CD4-positive, alpha-beta T cell (primary cell): ENCODE measurements around the gene CDCP2. TPM values are rescaled to one million over a fixed set of nuclear protein-coding genes. Genes with fewer than 3 reads are reported as not detected.
"Not testable (repeated sequence)": the region's sequence is repeated elsewhere in the genome, so short reads cannot be mapped to it uniquely, and the experiment has no call there.

Experiments used
- ATAC-seq: fragments of 200-7000 bp; cut with Tn5 transposase; one replicate; pipeline ENCODE4 v1.10.0; 2022; ENCODE audit warnings: mild to moderate bottlenecking; ENCODE audit not compliant: poor library complexity
- CTCF ChIA-PET: fragments of 350-600 bp; sonication (Branson Sonifier 250); formaldehyde crosslinking; loops from one replicate; lab custom pipeline; 2021; ENCODE audit warnings: antibody characterized with exemption, inconsistent platforms; lab: Charles Lee
- POLR2A ChIA-PET: fragments of 350-600 bp; sonication (Branson Sonifier 250); formaldehyde crosslinking; loops from one replicate; lab custom pipeline; 2021; ENCODE audit warnings: antibody characterized with exemption, inconsistent platforms; lab: Charles Lee
- DNase-seq, 14 experiments: peaks; one replicate each; pipeline ENCODE4 v3.0.0-alpha.2; 2013 to 2020; ENCODE audit warnings: mixed read lengths in 2 of 14
- H3K27ac ChIP-seq, 2 donors: one replicate each; pipeline versions ENCODE4 v1.5.1 to v1.7.0; 2013; ENCODE audit warnings: low read length in 2 of 2, low read depth in 1 of 2, mild to moderate bottlenecking in 1 of 2
- H3K27me3 ChIP-seq, 2 experiments: 1 replicate in 1 of 2; 2 replicates in 1 of 2; pipeline versions ENCODE4 v1.6.1 to v1.7.0; 2013; ENCODE audit warnings: low read length in 2 of 2, control low read depth in 1 of 2, mild to moderate bottlenecking in 1 of 2, moderate library complexity in 1 of 2; ENCODE audit not compliant: insufficient read depth in 2 of 2, control insufficient read depth in 1 of 2
- H3K36me3 ChIP-seq: one replicate; pipeline ENCODE4 v1.6.1; 2013; ENCODE audit warnings: low read length, control low read depth; ENCODE audit not compliant: insufficient read depth
- H3K4me1 ChIP-seq: one replicate; pipeline ENCODE4 v1.6.1; 2013; ENCODE audit warnings: low read length, control low read depth; ENCODE audit not compliant: insufficient read depth
- H3K4me3 ChIP-seq: one replicate; pipeline ENCODE4 v1.5.1; 2013; ENCODE audit warnings: mild to moderate bottlenecking, low read length, moderate library complexity
- H3K9me3 ChIP-seq, 2 experiments: 1 replicate in 1 of 2; 2 replicates in 1 of 2; pipeline versions ENCODE4 v1.6.1 to v1.7.0; 2013; ENCODE audit warnings: low read length in 2 of 2, mild to moderate bottlenecking in 2 of 2, control low read depth in 1 of 2, moderate library complexity in 1 of 2; ENCODE audit not compliant: control insufficient read depth in 1 of 2, insufficient read depth in 1 of 2
- H3K27ac Mint-ChIP-seq: one replicate; pipeline ENCODE4 v1.8.0; 2020; ENCODE audit warnings: mixed read lengths
- H3K27me3 Mint-ChIP-seq: one replicate; pipeline ENCODE4 v1.8.0; 2021; ENCODE audit warnings: mixed read lengths
- H3K36me3 Mint-ChIP-seq: one replicate; pipeline ENCODE4 v1.8.0; 2021; ENCODE audit warnings: low read depth, mixed read lengths
- H3K4me1 Mint-ChIP-seq: one replicate; pipeline ENCODE4 v1.8.0; 2021; ENCODE audit warnings: low read depth, mixed read lengths
- H3K4me3 Mint-ChIP-seq: one replicate; pipeline ENCODE4 v1.8.0; 2020; ENCODE audit warnings: mild to moderate bottlenecking, mixed read lengths
- H3K9me3 Mint-ChIP-seq: one replicate; pipeline ENCODE4 v1.8.0; 2020; ENCODE audit warnings: mixed read lengths
- intact Hi-C, 2 experiments: fragments of 100-400 bp; cut with DNase I in 1 of 2; cut with micrococcal nuclease in 1 of 2; formaldehyde crosslinking; loops; one replicate each; pipeline versions ENCODE4 v1.15.1 to v1.9.0; 2023 to 2025; cut with DNase I, micrococcal nuclease
- total RNA-seq, 174 experiments: library from RNA in 2 of 174; stranded (reverse) in 2 of 174; gene quantifications; one replicate each; pipeline ENCODE4 v1.2.3 and lab custom pipeline; 2021 to 2026
- TF ChIP-seq, protein P1 (sequence below): fragments of 200-600 bp; IDR thresholded peaks from one replicate; pipeline ENCODE4 v1.8.0; 2022; ENCODE audit warnings: antibody characterized with exemption, mild to moderate bottlenecking

Gene CDCP2
- total RNA-seq, 2 experiments from 2014 or later: not detected

DNA sequence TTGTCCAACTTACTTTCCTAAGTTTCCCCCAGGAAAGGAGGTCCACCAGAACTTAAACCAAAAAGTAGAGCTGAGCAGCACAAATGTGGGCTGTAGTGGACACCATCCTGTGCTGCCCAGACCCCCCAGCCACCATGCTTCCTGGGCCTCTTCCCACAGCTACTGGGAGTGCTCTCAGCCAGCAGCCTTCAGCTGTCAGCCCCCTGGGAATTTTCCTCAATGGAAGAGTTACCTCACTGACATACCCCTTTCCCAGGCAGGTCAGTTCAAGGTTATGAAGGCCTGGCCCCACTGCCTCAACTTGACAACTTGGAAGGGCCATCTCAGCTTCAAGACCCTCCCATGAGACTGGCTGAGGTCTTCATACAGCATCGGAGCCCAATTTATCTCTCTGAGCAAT is 47.7 kb downstream of the CDCP2 start:
- CTCF ChIA-PET: no interaction called here
- Mint-ChIP-seq H3K36me3 (peaks cover 14% of the 10 kb centered on the region), H3K27ac (no peak overlapping the region), H3K4me1 (no peaks in the 10 kb centered on the region), H3K9me3 (peaks cover 2% of the 10 kb centered on the region), H3K4me3 (no peak overlapping the region), H3K27me3 (no peaks in the 10 kb centered on the region)
- ATAC-seq (no peak), DNase-seq (no peak)
- intact Hi-C loops: no loop called here
- TF ChIP-seq, protein P1, sequence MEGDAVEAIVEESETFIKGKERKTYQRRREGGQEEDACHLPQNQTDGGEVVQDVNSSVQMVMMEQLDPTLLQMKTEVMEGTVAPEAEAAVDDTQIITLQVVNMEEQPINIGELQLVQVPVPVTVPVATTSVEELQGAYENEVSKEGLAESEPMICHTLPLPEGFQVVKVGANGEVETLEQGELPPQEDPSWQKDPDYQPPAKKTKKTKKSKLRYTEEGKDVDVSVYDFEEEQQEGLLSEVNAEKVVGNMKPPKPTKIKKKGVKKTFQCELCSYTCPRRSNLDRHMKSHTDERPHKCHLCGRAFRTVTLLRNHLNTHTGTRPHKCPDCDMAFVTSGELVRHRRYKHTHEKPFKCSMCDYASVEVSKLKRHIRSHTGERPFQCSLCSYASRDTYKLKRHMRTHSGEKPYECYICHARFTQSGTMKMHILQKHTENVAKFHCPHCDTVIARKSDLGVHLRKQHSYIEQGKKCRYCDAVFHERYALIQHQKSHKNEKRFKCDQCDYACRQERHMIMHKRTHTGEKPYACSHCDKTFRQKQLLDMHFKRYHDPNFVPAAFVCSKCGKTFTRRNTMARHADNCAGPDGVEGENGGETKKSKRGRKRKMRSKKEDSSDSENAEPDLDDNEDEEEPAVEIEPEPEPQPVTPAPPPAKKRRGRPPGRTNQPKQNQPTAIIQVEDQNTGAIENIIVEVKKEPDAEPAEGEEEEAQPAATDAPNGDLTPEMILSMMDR: no peak
- H3K36me3 ChIP-seq: peaks cover 3% of the 10 kb centered on the region
- H3K9me3 ChIP-seq: no peaks in the 10 kb centered on the region
- H3K27ac ChIP-seq: no peak overlapping the region
- H3K4me1 ChIP-seq: no peaks in the 10 kb centered on the region
- H3K4me3 ChIP-seq: no peak overlapping the region
- POLR2A ChIA-PET: no interaction called here
- H3K27me3 ChIP-seq: no peaks in the 10 kb centered on the region

DNA sequence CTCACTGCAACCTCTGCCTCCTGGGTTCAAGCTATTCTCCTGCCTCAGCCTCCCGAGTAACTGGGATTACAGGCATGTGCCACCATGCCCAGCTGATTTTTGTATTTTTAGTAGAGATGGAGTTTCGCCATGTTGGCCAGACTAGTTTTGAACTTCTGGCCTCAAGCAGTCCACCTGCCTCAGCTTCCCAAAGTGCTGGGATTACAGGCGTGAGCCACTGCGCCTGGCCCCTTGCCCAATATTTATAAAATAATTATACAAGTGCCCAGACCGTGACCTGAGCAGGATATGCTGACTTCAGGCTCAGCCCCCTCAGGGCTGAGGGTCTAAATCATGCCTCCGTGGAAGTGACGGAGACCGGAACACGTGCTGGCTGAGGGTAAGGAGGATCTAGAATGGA is 48.2 kb downstream of the CDCP2 start:
- H3K27me3 Mint-ChIP-seq, H3K9me3 ChIP-seq, CTCF ChIA-PET, intact Hi-C loops, ATAC-seq, H3K9me3 Mint-ChIP-seq, POLR2A ChIA-PET, H3K27me3 ChIP-seq, H3K27ac ChIP-seq, H3K4me1 ChIP-seq, DNase-seq, H3K4me1 Mint-ChIP-seq, H3K4me3 ChIP-seq, H3K36me3 ChIP-seq, H3K4me3 Mint-ChIP-seq, H3K27ac Mint-ChIP-seq: not testable (repeated sequence)
- peaks cover 14% of the 10 kb centered on the region for H3K36me3 Mint-ChIP-seq

DNA sequence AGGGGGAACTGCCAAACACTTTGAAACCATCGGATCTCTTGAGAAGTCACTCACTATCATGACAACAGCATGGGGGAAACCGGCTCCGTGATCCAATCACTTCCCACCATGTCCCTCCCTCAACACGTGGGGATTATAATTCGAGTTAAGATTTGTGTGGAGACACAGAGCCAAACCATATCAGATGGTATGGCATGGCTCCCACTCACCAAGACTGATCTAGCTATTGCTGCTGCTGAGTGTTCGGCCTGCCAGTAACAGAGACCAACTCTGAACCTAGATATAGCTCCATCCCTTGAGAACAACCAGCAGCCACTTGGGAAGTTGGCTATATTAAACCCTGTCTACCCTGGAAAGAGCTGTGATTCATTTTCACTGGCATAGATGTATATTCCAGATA is 49.4 kb downstream of the CDCP2 start:
- TF ChIP-seq, protein P1: no peak
- ChIA-PET POLR2A (no interaction called here), CTCF (interaction anchor here (1.4 kb wide), 1 partner anchor 21 kb away, joined by 3 read pairs; no protein-coding TSS in a partner anchor)
- no peak overlapping the region for H3K4me3 ChIP-seq
- no peak overlapping the region for H3K27ac ChIP-seq
- no peaks in the 10 kb centered on the region for H3K27me3 ChIP-seq
- peaks cover 11% of the 10 kb centered on the region for H3K36me3 ChIP-seq
- intact Hi-C loops: no loop called here
- Mint-ChIP-seq H3K27me3 (no peaks in the 10 kb centered on the region), H3K4me3 (no peak overlapping the region), H3K27ac (no peak overlapping the region), H3K4me1 (no peaks in the 10 kb centered on the region), H3K36me3 (peaks cover 24% of the 10 kb centered on the region), H3K9me3 (peaks cover 2% of the 10 kb centered on the region)
- ATAC-seq (no peak), DNase-seq (no peak)
- H3K4me1 ChIP-seq: no peaks in the 10 kb centered on the region
- no peaks in the 10 kb centered on the region for H3K9me3 ChIP-seq

DNA sequence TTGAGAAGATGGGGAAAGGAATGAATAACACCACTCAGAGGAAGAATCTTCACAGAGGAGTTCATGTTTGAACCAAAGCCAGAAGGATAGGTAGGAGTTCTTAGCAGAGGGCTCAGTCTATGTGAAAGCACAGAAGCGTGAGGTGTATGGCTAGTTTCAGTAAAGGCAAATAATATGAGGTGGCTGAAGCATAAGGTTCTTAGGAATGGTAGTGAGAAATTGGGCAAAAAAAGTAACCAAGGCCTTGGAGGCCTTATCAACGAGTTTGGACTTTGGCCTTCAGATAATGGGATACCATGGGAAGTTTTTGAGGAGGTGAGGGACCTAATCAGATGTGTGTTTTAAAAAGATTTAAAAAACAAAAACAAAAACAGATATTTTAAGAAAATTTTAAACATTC is 52.3 kb downstream of the CDCP2 start:
- Mint-ChIP-seq H3K27me3 (no peaks in the 10 kb centered on the region), H3K36me3 (peaks cover 53% of the 10 kb centered on the region), H3K4me3 (no peak overlapping the region), H3K9me3 (peaks cover 2% of the 10 kb centered on the region), H3K27ac (no peak overlapping the region), H3K4me1 (no peaks in the 10 kb centered on the region)
- CTCF ChIA-PET: interaction anchor here (0.6 kb wide), 1 partner anchor 1809 kb away, joined by 3 read pairs; no protein-coding TSS in a partner anchor
- intact Hi-C loops: no loop called here
- Histone ChIP-seq H3K36me3 (peaks cover 21% of the 10 kb centered on the region), H3K27me3 (no peaks in the 10 kb centered on the region), H3K9me3 (no peaks in the 10 kb centered on the region), H3K27ac (no peak overlapping the region), H3K4me1 (no peaks in the 10 kb centered on the region), H3K4me3 (no peak overlapping the region)
- ATAC-seq (no peak), DNase-seq (no peak)
- TF ChIP-seq, protein P1: no peak
- POLR2A ChIA-PET: no interaction called here
